Measurements from ENCODE around the gene RGS7.
A peak's percentile ranks its signal among the peaks of the same experiment; 100 is the strongest.

GRCh38 chr1:241356519-241357365 lies at the start of gene RGS7:
- TF ChIP-seq, protein P1, sequence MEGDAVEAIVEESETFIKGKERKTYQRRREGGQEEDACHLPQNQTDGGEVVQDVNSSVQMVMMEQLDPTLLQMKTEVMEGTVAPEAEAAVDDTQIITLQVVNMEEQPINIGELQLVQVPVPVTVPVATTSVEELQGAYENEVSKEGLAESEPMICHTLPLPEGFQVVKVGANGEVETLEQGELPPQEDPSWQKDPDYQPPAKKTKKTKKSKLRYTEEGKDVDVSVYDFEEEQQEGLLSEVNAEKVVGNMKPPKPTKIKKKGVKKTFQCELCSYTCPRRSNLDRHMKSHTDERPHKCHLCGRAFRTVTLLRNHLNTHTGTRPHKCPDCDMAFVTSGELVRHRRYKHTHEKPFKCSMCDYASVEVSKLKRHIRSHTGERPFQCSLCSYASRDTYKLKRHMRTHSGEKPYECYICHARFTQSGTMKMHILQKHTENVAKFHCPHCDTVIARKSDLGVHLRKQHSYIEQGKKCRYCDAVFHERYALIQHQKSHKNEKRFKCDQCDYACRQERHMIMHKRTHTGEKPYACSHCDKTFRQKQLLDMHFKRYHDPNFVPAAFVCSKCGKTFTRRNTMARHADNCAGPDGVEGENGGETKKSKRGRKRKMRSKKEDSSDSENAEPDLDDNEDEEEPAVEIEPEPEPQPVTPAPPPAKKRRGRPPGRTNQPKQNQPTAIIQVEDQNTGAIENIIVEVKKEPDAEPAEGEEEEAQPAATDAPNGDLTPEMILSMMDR (IDR thresholded peaks at IDR 0.05; ENCODE audit: control extremely low read depth in 1 of 3, insufficient read depth in 1 of 3, low read depth in 1 of 3, low read length in 3 of 3): no peak
- TF ChIP-seq EGR1 (IDR thresholded peaks at IDR 0.05; ENCODE audit: borderline replicate concordance, low read depth, low read length) (0 out of 2 replicates have a peak, but pooled peaks have one; percentile 22), CHD1 (IDR thresholded peaks at IDR 0.05; ENCODE audit: low read depth, low read length) (no peak), GABPA (IDR thresholded peaks at IDR 0.05; ENCODE audit: borderline replicate concordance, insufficient read depth, low read length) (no peak), SUZ12 (IDR thresholded peaks at IDR 0.05; ENCODE audit: low read length) (no peak), RFX5 (IDR thresholded peaks at IDR 0.05; ENCODE audit: borderline replicate concordance, low read depth, low read length) (no peak), POLR2A (IDR thresholded peaks at IDR 0.05; ENCODE audit: control extremely low read depth in 1 of 2, low read depth in 2 of 2, low read length in 2 of 2) (no peak), RAD21 (IDR thresholded peaks at IDR 0.05 in 1 of 2, conservative IDR thresholded peaks at IDR 0.05 in 1 of 2; ENCODE audit: low read depth in 2 of 2, low read length in 2 of 2) (no peak)
